Lower lobe of right lung (tissue), 2 donors: ENCODE results near the gene BTBD18. TPM values are rescaled to one million over a fixed set of nuclear protein-coding genes. Genes with fewer than 3 reads are reported as not detected.

ENCODE experiments used
- ATAC-seq, 2 donors: fragments of 200-7000 bp; cut with Tn5 transposase; one replicate each; pipeline ENCODE4 v1.9.1; 2020 to 2022; ENCODE audit warnings: mild to moderate bottlenecking in 2 of 2, moderate library complexity in 2 of 2
- DNase-seq: peaks from one replicate; pipeline ENCODE4 v3.0.0-alpha.2; 2020
- H3K27ac ChIP-seq: fragments of 200-600 bp; one replicate; pipeline ENCODE4 v1.8.0; 2022
- H3K27me3 ChIP-seq: fragments of 200-600 bp; one replicate; pipeline ENCODE4 v1.8.0; 2022; ENCODE audit warnings: low read depth
- H3K36me3 ChIP-seq: fragments of 200-600 bp; one replicate; pipeline ENCODE4 v1.8.0; 2022; ENCODE audit warnings: mild to moderate bottlenecking
- H3K4me1 ChIP-seq: fragments of 200-600 bp; one replicate; pipeline ENCODE4 v1.8.0; 2022
- H3K4me3 ChIP-seq: fragments of 200-600 bp; one replicate; pipeline ENCODE4 v1.8.0; 2022; ENCODE audit warnings: mild to moderate bottlenecking
- H3K9me3 ChIP-seq: fragments of 200-600 bp; one replicate; pipeline ENCODE4 v1.8.0; 2022
- CTCF ChIP-seq: fragments of 200-600 bp; IDR thresholded peaks from one replicate; pipeline ENCODE4 v1.8.0; 2022; ENCODE audit warnings: antibody characterized with exemption, mild to moderate bottlenecking
- intact Hi-C: fragments of 100-400 bp; cut with DNase I; formaldehyde crosslinking; loops from one replicate; pipeline ENCODE4 v1.11.0; 2022
- total RNA-seq: library from RNA; stranded (reverse); fragmentation: NEBNext Ultra II Directional; extraction: Animal tissue kit (Norgen Biotek cat#: 25700); gene quantifications from one replicate; pipeline ENCODE4 v1.2.1, GENCODE V29; 2021
- donor health status: DM: no; HTN: yes; CAD: no; lungs with severe emphysema.

The BTBD18 gene
- total RNA-seq, 1 donor from 2014 or later: not detected

- Histone ChIP-seq H3K4me3 (no peak overlapping the region), H3K27me3 (no peaks in the 10 kb centered on the region), H3K4me1 (peaks cover 79% of the 10 kb centered on the region), H3K9me3 (no peaks in the 10 kb centered on the region), H3K36me3 (peaks cover 56% of the 10 kb centered on the region), H3K27ac (peak overlapping the region; percentile 40)
- no peak for ATAC-seq
- no peak for TF ChIP-seq CTCF
- no peak for DNase-seq
- intact Hi-C loops: no loop called here
Measured at GRCh38 chr11:57793351-57794115, 41.9 kb upstream of the BTBD18 start.

GRCh38 chr11:57792870-57793269, 41.3 kb upstream of the BTBD18 start:
- Histone ChIP-seq H3K27ac (peak overlapping the region; percentile 72), H3K4me3 (peak overlapping the region; percentile 22), H3K9me3 (no peaks in the 10 kb centered on the region), H3K36me3 (peaks cover 49% of the 10 kb centered on the region), H3K27me3 (no peaks in the 10 kb centered on the region), H3K4me1 (peaks cover 79% of the 10 kb centered on the region)
- peak; percentile 72 to 78 for ATAC-seq
- no peak for DNase-seq
- no peak for TF ChIP-seq CTCF
- intact Hi-C loops: no loop called here

- Histone ChIP-seq H3K27me3 (no peaks in the 10 kb centered on the region), H3K4me3 (peak overlapping the region; percentile 22), H3K27ac (peak overlapping the region; percentile 72), H3K4me1 (peaks cover 85% of the 10 kb centered on the region), H3K36me3 (peaks cover 43% of the 10 kb centered on the region), H3K9me3 (no peaks in the 10 kb centered on the region)
- ATAC-seq (peak; percentile 88 to 95), DNase-seq (peak; percentile 95)
- intact Hi-C loops: no loop called here
- TF ChIP-seq CTCF: no peak
Measured at GRCh38 chr11:57792060-57792541, 40.5 kb upstream of the BTBD18 start.

GRCh38 chr11:57791321-57792059, 39.9 kb upstream of the BTBD18 start:
- Histone ChIP-seq H3K27ac (peak overlapping the region; percentile 72), H3K36me3 (peaks cover 37% of the 10 kb centered on the region), H3K27me3 (no peaks in the 10 kb centered on the region), H3K4me3 (no peak overlapping the region), H3K4me1 (peaks cover 91% of the 10 kb centered on the region), H3K9me3 (no peaks in the 10 kb centered on the region)
- DNase-seq (no peak), ATAC-seq (no peak)
- intact Hi-C loops: no loop called here
- TF ChIP-seq CTCF: no peak

- no peaks in the 10 kb centered on the region for H3K27me3 ChIP-seq
- H3K4me1 ChIP-seq: peaks cover 99% of the 10 kb centered on the region
- no peak for DNase-seq
- H3K36me3 ChIP-seq: peaks cover 13% of the 10 kb centered on the region
- H3K27ac ChIP-seq: peak overlapping the region; percentile 25
- intact Hi-C loops: no loop called here
- no peak overlapping the region for H3K4me3 ChIP-seq
- no peak for ATAC-seq
- TF ChIP-seq CTCF: no peak
- H3K9me3 ChIP-seq: no peaks in the 10 kb centered on the region
Measured at GRCh38 chr11:57788703-57789088, 37.1 kb upstream of the BTBD18 start.
